Measurements from ENCODE around the gene PIP4P1. TPM values are rescaled to one million over a fixed set of nuclear protein-coding genes. Genes with fewer than 3 reads are reported as not detected.

Gene PIP4P1
- total RNA-seq, 2 experiments from 2014 or later: 39.5 to 42.9 TPM

DNA sequence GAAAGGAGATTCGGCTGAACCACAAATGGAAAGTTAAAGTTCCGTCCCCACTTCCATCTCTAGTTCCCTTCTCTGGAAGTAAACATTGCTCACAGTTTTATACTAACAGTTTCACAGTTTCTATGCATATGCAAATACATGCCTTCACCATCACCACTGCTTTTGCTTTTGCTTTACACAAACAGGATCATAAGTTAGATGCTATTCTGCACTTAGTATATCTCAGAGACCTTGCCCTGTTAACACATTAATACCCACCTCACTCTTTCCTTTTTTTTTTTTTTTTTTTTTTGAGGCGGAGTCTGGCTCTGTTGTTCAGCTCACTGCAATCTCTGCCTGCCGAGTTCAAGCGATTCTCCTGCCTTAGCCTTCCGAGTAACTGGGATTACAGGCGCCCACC is 48.8 kb downstream of the PIP4P1 start:
- peak overlapping the region; percentile 98 for H3K27ac Mint-ChIP-seq
- no peaks in the 10 kb centered on the region for H3K27me3 Mint-ChIP-seq
- peaks cover 51% of the 10 kb centered on the region for H3K4me1 Mint-ChIP-seq
- no peak for DNase-seq
- no peaks in the 10 kb centered on the region for H3K9me3 Mint-ChIP-seq
- H3K4me3 Mint-ChIP-seq: peak overlapping the region; percentile 97
- CTCF ChIA-PET: interaction anchor here (0.5 to 4.4 kb wide), 7 partner anchors 12 to 278 kb away, joined by 3 to 54 read pairs (median 28); partner anchors contain the start of genes APEX1, OSGEP and PARP2
- H3K36me3 Mint-ChIP-seq (ENCODE audit: low read depth): peaks cover 27% of the 10 kb centered on the region
- POLR2A ChIA-PET: interaction anchor here (0.6 to 5.3 kb wide), 9 partner anchors 9 to 271 kb away, joined by 3 to 41 read pairs (median 6); partner anchors contain the start of genes APEX1, OSGEP, PARP2 and PIP4P1

DNA sequence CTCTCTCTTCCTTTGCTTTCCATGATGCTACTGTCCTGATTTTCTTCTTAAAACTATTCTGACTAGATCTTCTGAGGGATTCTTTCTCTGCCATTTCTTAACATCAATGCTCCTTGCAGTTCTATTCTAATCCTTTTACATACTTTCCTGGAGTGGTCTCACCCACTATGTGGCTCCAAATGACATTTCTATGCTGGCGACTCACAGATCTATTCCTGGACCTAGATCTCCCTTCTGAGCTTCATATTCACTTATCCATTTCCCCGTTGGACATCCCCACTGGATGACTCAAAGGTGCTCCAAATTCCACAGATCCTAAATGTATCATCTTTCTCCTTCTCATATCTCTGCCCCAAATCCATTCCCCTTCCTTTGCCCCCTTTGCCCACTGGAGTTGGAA is 52.0 kb downstream of the PIP4P1 start:
- Mint-ChIP-seq H3K4me3 (no peak overlapping the region), H3K4me1 (peaks cover 55% of the 10 kb centered on the region), H3K27me3 (no peaks in the 10 kb centered on the region), H3K36me3 (ENCODE audit: low read depth) (peaks cover 53% of the 10 kb centered on the region), H3K9me3 (no peaks in the 10 kb centered on the region), H3K27ac (no peak overlapping the region)
- DNase-seq: no peak
- ChIA-PET POLR2A (interaction anchor here (1.9 kb wide), 1 partner anchor 8 kb away, joined by 7 read pairs; no protein-coding TSS in a partner anchor), CTCF (no interaction called here)

Other genes with a start within 250 kb of the PIP4P1 start
- not detected for gene OR11H6, start 237.7 kb downstream of the PIP4P1 start, total RNA-seq
- not detected for gene OR11H7, start 232.5 kb downstream of the PIP4P1 start, total RNA-seq
- not detected for gene OR11H4, start 222.1 kb downstream of the PIP4P1 start, total RNA-seq
- gene TTC5, start 155.5 kb downstream of the PIP4P1 start, total RNA-seq: 10 to 100 TPM; 20.5 to 21.2 TPM
- gene CCNB1IP1, start 128.2 kb downstream of the PIP4P1 start, total RNA-seq: 10 to 100 TPM; 39.3 to 43.4 TPM
- 10 to 100 TPM; 27.1 to 28.7 TPM for gene PARP2, start 117.8 kb downstream of the PIP4P1 start, total RNA-seq
- gene TEP1, start 47.9 kb downstream of the PIP4P1 start, total RNA-seq: 10 to 100 TPM; 60.7 to 63.5 TPM
- gene KLHL33, start 25.3 kb downstream of the PIP4P1 start, total RNA-seq: under 1 TPM in 1 of 2 experiments, not detected in 1; 0.05 TPM
- 10 to 100 TPM; 35.8 to 40.3 TPM for gene OSGEP, start 6.6 kb downstream of the PIP4P1 start, total RNA-seq
- 100 to 1,000 TPM in 1 of 2 experiments, 10 to 100 TPM in 1; 91.9 to 103 TPM for gene APEX1, start 6.2 kb downstream of the PIP4P1 start, total RNA-seq
- gene PNP, start 8.0 kb upstream of the PIP4P1 start, total RNA-seq: 100 to 1,000 TPM; 207 to 210 TPM
- under 1 TPM in 1 of 2 experiments, not detected in 1; 0.50 TPM for gene RNASE10, start 44.1 kb upstream of the PIP4P1 start, total RNA-seq
- gene RNASE9, start 99.6 kb upstream of the PIP4P1 start, total RNA-seq: not detected
- gene RNASE11, start 126.6 kb upstream of the PIP4P1 start, total RNA-seq: not detected
- not detected for gene RNASE12, start 129.9 kb upstream of the PIP4P1 start, total RNA-seq
- gene OR6S1, start 180.3 kb upstream of the PIP4P1 start, total RNA-seq: not detected
- 1 to 10 TPM; 2.7 to 4.7 TPM for gene RNASE4, start 223.1 kb upstream of the PIP4P1 start, total RNA-seq
- gene ANG, start 227.3 kb upstream of the PIP4P1 start, total RNA-seq: 1 to 10 TPM; 4.9 to 5.5 TPM

Measured in activated CD4-positive, alpha-beta memory T cell treated with anti-CD3 and anti-CD28 coated beads, Interleukin-2, amount 10 ng/mL, durations not matched to agents 7 days and 5 days (primary cell).